AG04450 (cell line): ENCODE results near the gene USP20. TPM values are rescaled to one million over a fixed set of nuclear protein-coding genes. Genes with fewer than 3 reads are reported as not detected.

ENCODE experiments used
- CTCF ChIA-PET: fragments of 300-600, 350-600 bp; formaldehyde crosslinking; extraction: SDS; loops from one replicate; lab custom pipeline; 2022; ENCODE audit warnings: antibody characterized with exemption, inconsistent platforms; lab: Charles Lee
- POLR2A ChIA-PET: fragments of 350-600 bp; formaldehyde crosslinking; extraction: SDS; loops from one replicate; lab custom pipeline; 2021; ENCODE audit warnings: antibody characterized with exemption, inconsistent platforms; lab: Yijun Ruan, JAX
- DNase-seq: peaks from one replicate; pipeline ENCODE4 v3.0.0-alpha.2; 2011; ENCODE audit warnings: low read depth, low spot score
- H3K27ac ChIP-seq: one replicate; pipeline ENCODE4 v1.5.1; 2012; ENCODE audit warnings: low read depth, low read length, control low read depth
- H3K27me3 ChIP-seq: one replicate; pipeline ENCODE4 v1.6.0; 2012; ENCODE audit warnings: low read length; ENCODE audit not compliant: control insufficient read depth, insufficient read depth
- H3K4me3 ChIP-seq: 2 replicates; pipeline ENCODE4 v1.5.1; 2011; ENCODE audit warnings: mild to moderate bottlenecking, low read depth, low read length, control low read depth
- H3K9me3 ChIP-seq: 2 replicates; pipeline ENCODE4 v1.5.1; 2012; ENCODE audit warnings: low read length; ENCODE audit not compliant: control insufficient read depth, insufficient read depth
- polyA plus RNA-seq: library from polyadenylated mRNA; depleted of rRNA; stranded (reverse); fragments of >200 nt; gene quantifications from 2 replicates; pipeline ENCODE4 v1.2.3, GENCODE V29; 2011
- TF ChIP-seq, protein P1 (sequence below): IDR thresholded peaks from 2 replicates; pipeline ENCODE4 v1.5.1; 2011; ENCODE audit warnings: low read depth, low read length, control low read depth, inconsistent platforms

Gene USP20
- polyA plus RNA-seq, 1 experiment = 10.3 TPM

DNA sequence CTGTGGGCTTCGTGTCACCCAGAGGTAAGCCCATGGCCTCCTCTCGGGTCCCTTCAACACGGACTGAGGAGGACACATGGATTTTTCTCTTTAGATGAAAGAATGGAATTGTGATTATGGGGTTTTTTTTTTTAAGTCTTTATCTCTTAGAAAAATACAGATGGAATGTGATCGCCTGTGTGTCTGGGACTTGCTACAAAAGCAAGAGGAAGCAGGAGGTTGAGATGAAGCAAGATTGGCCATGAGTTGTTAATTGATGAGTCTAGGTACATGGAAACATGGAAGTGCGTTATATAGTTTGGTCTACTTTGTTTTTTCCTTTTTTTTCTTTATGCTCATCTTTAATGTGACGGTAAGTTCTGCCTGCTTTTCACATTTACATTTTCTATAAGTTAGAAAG is 14.6 kb downstream of the USP20 start:
- Histone ChIP-seq H3K27ac (no peak overlapping the region), H3K27me3 (no peaks in the 10 kb centered on the region), H3K9me3 (no peaks in the 10 kb centered on the region), H3K4me3 (no peak overlapping the region)
- TF ChIP-seq, protein P1, sequence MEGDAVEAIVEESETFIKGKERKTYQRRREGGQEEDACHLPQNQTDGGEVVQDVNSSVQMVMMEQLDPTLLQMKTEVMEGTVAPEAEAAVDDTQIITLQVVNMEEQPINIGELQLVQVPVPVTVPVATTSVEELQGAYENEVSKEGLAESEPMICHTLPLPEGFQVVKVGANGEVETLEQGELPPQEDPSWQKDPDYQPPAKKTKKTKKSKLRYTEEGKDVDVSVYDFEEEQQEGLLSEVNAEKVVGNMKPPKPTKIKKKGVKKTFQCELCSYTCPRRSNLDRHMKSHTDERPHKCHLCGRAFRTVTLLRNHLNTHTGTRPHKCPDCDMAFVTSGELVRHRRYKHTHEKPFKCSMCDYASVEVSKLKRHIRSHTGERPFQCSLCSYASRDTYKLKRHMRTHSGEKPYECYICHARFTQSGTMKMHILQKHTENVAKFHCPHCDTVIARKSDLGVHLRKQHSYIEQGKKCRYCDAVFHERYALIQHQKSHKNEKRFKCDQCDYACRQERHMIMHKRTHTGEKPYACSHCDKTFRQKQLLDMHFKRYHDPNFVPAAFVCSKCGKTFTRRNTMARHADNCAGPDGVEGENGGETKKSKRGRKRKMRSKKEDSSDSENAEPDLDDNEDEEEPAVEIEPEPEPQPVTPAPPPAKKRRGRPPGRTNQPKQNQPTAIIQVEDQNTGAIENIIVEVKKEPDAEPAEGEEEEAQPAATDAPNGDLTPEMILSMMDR = no peak
- ChIA-PET CTCF (no interaction called here), POLR2A (no interaction called here)
- DNase-seq = no peak

DNA sequence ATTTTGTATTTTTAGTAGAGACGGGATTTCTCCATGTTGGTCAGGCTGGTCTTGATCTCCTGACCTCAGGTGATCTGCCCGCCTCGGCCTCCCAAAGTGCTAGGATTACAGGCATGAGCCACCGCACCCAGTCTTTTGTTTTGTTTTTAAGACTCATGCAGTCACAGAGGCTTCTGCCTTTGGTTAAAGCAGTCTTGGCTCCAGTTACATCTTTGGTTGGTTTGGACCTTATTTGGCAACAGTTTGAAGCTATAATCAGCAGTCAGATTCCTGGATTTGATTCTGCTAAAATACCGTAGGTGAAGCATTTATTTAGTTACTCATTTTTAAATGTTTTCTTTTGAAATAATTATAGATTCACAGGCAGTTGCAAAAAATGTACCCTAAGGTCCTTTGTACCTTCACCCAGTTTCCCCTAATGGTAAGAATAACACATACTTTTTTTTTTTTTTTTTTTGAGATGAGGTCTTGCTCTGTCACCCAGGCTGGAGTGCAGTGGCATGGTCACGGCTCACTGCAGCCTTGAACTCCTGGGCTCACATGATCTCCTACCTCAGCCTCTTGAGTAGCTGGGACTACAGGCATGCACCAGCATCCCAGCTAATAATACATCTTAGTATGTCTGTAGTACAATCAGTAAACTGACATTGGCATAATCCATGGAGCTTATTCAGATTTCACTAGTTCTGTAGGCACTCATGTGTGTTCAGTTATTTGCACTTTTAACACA is 15.7 kb downstream of the USP20 start:
- no peak overlapping the region for H3K27ac ChIP-seq
- no peaks in the 10 kb centered on the region for H3K27me3 ChIP-seq
- no peaks in the 10 kb centered on the region for H3K9me3 ChIP-seq
- TF ChIP-seq, protein P1 = no peak
- ChIA-PET CTCF (no interaction called here), POLR2A (interaction anchor here (0.6 kb wide), 1 partner anchor 25 kb away, joined by 6 read pairs; no protein-coding TSS in a partner anchor)
- no peak for DNase-seq
- H3K4me3 ChIP-seq = no peak overlapping the region

DNA sequence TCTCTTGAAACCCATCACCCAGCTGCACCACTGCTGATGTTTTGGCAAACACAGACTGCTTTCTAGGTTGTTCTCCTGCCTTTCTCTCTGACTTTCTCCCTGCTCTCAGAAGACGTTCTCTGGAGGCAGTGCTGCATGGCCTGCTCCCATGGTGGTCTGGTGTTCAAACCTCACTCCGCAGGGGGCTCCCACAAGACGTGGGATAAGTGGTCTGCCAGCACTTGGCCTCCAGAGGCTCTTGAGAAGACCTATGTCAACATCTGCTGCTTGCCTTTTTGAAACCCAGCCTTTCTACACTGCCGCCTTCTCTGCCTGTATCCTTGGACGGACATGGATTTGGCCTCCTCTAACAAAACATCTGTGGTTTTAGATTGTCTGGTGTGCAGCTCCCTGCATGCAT is 16.6 kb downstream of the USP20 start:
- no peak overlapping the region for H3K27ac ChIP-seq
- ChIA-PET CTCF (no interaction called here), POLR2A (no interaction called here)
- no peaks in the 10 kb centered on the region for H3K27me3 ChIP-seq
- DNase-seq = no peak
- no peaks in the 10 kb centered on the region for H3K9me3 ChIP-seq
- TF ChIP-seq, protein P1 = no peak
- H3K4me3 ChIP-seq = no peak overlapping the region

DNA sequence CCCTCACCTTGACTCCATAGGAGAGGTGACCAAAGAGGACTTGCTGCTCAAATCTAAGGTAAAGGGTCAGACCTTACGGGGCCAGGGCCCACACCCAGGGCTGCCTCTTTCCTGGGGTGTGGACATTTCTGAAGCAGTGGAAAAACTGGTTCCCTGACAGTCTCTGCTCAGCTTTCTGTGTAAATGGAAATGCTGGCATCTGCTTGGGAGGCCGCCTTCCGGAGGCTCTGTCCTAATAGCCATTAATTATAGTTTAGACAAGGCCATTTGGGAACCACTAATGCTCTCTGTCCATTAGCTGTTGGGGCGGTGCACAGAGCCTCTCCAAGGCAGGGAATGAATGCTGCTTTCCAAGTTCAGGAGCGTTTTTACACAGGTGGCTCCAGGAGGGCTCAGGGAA is 17.3 kb downstream of the USP20 start:
- POLR2A ChIA-PET = no interaction called here
- no peaks in the 10 kb centered on the region for H3K9me3 ChIP-seq
- TF ChIP-seq, protein P1 = no peak
- H3K27ac ChIP-seq = no peak overlapping the region
- DNase-seq = no peak
- H3K27me3 ChIP-seq = no peaks in the 10 kb centered on the region
- CTCF ChIA-PET = no interaction called here
- no peak overlapping the region for H3K4me3 ChIP-seq

DNA sequence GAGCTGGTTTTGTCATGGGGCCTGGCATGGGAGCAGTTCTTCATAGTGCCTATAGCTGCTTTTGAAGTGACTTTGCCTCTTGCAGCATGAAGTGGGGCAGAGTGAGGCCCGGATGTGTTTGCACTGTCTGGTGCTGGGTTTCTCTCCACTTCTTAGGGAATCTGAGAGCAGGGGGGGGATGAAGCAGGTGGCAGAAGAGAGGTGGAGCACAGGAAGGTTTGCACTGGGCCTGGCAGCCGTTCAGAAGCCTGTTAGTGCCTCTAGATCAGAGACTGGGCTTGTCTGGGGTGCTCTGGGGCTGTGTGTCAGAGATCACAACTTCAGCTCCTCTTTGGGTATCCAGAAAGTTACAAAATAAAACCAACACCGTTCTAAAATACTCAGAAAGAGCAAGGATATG is 18.4 kb downstream of the USP20 start:
- CTCF ChIA-PET = no interaction called here
- Histone ChIP-seq H3K9me3 (no peaks in the 10 kb centered on the region), H3K4me3 (no peak overlapping the region), H3K27ac (no peak overlapping the region), H3K27me3 (no peaks in the 10 kb centered on the region)
- POLR2A ChIA-PET = no interaction called here
- TF ChIP-seq, protein P1 = no peak
- DNase-seq = no peak
